B cell (primary cell): ENCODE data around the gene SCAND1. TPM values are rescaled to one million over a fixed set of nuclear protein-coding genes. Genes with fewer than 3 reads are reported as not detected.

ENCODE experiments used
- ATAC-seq: fragments of 200-7000 bp; cut with Tn5 transposase; one replicate; pipeline ENCODE4 v1.10.0; 2021; ENCODE audit warnings: low read depth, mild to moderate bottlenecking, moderate number of reproducible peaks, moderate library complexity
- CTCF ChIA-PET: fragments of 350-600 bp; sonication (Branson Sonifier 250); formaldehyde crosslinking; loops from one replicate; lab custom pipeline; 2021; ENCODE audit warnings: antibody characterized with exemption, inconsistent platforms; lab: Charles Lee
- POLR2A ChIA-PET: fragments of 350-600 bp; sonication (Branson Sonifier 250); formaldehyde crosslinking; loops from one replicate; lab custom pipeline; 2021; ENCODE audit warnings: antibody characterized with exemption; lab: Charles Lee
- DNase-seq: peaks from one replicate; pipeline ENCODE4 v3.0.0; 2013
- H2AFZ ChIP-seq: 2 replicates; pipeline ENCODE4 v1.6.1; 2012; ENCODE audit warnings: mild to moderate bottlenecking, low read depth, low read length; ENCODE audit not compliant: insufficient read depth, poor library complexity, severe bottlenecking
- H3K27ac ChIP-seq, 2 donors: 1 replicate in 1 of 2; 2 replicates in 1 of 2; pipeline ENCODE4 v1.5.1; 2012 to 2013; ENCODE audit warnings: low read length in 2 of 2, mild to moderate bottlenecking in 2 of 2, moderate library complexity in 1 of 2
- H3K27me3 ChIP-seq, 4 experiments: fragments of 200-600 bp in 1 of 4; sonication (generic) in 1 of 4; replicated peaks in 1 of 4; 1 replicate in 2 of 4; 2 replicates in 2 of 4; pipeline versions ENCODE4 v1.6.1 to v1.7.0; 2013 to 2016; ENCODE audit warnings: low read length in 3 of 4, mild to moderate bottlenecking in 2 of 4, mixed read lengths in 1 of 4, moderate library complexity in 1 of 4; ENCODE audit not compliant: insufficient read depth in 4 of 4, control insufficient read depth in 3 of 4; ENCODE audit errors: control extremely low read depth in 1 of 4
- H3K36me3 ChIP-seq, 2 experiments: replicated peaks in 1 of 2; 1 replicate in 1 of 2; 2 replicates in 1 of 2; pipeline versions ENCODE4 v1.6.1 to v1.7.1; 2013; ENCODE audit warnings: low read length in 1 of 2; ENCODE audit not compliant: insufficient read depth in 2 of 2, control insufficient read depth in 1 of 2; ENCODE audit errors: control extremely low read depth in 1 of 2, extremely low read depth in 1 of 2
- H3K4me1 ChIP-seq, 2 donors: fragments of 200-600 bp in 1 of 2; sonication (generic) in 1 of 2; 1 replicate in 1 of 2; 2 replicates in 1 of 2; pipeline versions ENCODE4 v1.5.1 to v1.6.1; 2013 to 2017; ENCODE audit warnings: low read length in 2 of 2; ENCODE audit not compliant: control insufficient read depth in 2 of 2, insufficient read depth in 2 of 2
- H3K4me2 ChIP-seq: replicated peaks from 2 replicates; pipeline ENCODE3; 2012; ENCODE audit warnings: mild to moderate bottlenecking, low read depth, low read length; ENCODE audit not compliant: poor library complexity, severe bottlenecking
- H3K4me3 ChIP-seq, 5 experiments: fragments of 200-600 bp in 1 of 5; sonication (generic) in 1 of 5; 1 replicate in 3 of 5; 2 replicates in 2 of 5; pipeline versions ENCODE4 v1.5.1 to v1.7.0; 2011 to 2016; ENCODE audit warnings: low read length in 4 of 5, mild to moderate bottlenecking in 4 of 5, low read depth in 2 of 5, control low read depth in 1 of 5, moderate library complexity in 1 of 5; ENCODE audit not compliant: insufficient read depth in 1 of 5; ENCODE audit errors: control extremely low read depth in 1 of 5, extremely low read depth in 1 of 5
- H3K79me2 ChIP-seq: fragments of 200-600 bp; sonication (generic); one replicate; pipeline ENCODE4 v1.6.0; 2016; ENCODE audit warnings: low read length; ENCODE audit not compliant: control insufficient read depth, insufficient read depth
- H3K9ac ChIP-seq: fragments of 200-600 bp; sonication (generic); 2 replicates; pipeline ENCODE4 v1.6.1; 2017; ENCODE audit warnings: mild to moderate bottlenecking, low read length, moderate library complexity
- H3K9me3 ChIP-seq, 3 donors: one replicate each; pipeline versions ENCODE4 v1.6.1 to v1.7.1; 2013; ENCODE audit warnings: low read length in 2 of 3; ENCODE audit not compliant: control insufficient read depth in 2 of 3, insufficient read depth in 1 of 3; ENCODE audit errors: control extremely low read depth in 1 of 3
- H4K20me1 ChIP-seq: 2 replicates; pipeline ENCODE4 v1.6.0; 2012; ENCODE audit warnings: mild to moderate bottlenecking, low read length; ENCODE audit not compliant: insufficient read depth, control insufficient read depth, poor library complexity, severe bottlenecking
- H3K27ac Mint-ChIP-seq: one replicate; pipeline ENCODE4 v1.8.0; 2021; ENCODE audit warnings: mixed read lengths
- H3K27me3 Mint-ChIP-seq: one replicate; pipeline ENCODE4 v1.8.0; 2021; ENCODE audit warnings: mixed read lengths
- H3K4me1 Mint-ChIP-seq: one replicate; pipeline ENCODE4 v1.8.0; 2021; ENCODE audit warnings: mixed read lengths
- H3K4me3 Mint-ChIP-seq: one replicate; pipeline ENCODE4 v1.8.0; 2021; ENCODE audit warnings: mixed read lengths
- H3K9me3 Mint-ChIP-seq: one replicate; pipeline ENCODE4 v1.8.0; 2022; ENCODE audit warnings: mixed read lengths; ENCODE audit not compliant: insufficient read depth
- EZH2 ChIP-seq: IDR thresholded peaks from 2 replicates; pipeline ENCODE4 v1.6.1; 2012; ENCODE audit warnings: borderline replicate concordance, low read depth, mild to moderate bottlenecking, moderate library complexity, low read length; ENCODE audit not compliant: insufficient read depth, poor library complexity, severe bottlenecking
- WGBS: methylation state at CpG from one replicate; pipeline ENCODE4 v1.1.5; 2013; ENCODE audit warnings: missing lambda C conversion rate; ENCODE audit not compliant: insufficient coverage; 5-methylcytosine and 5-hydroxymethylcytosine counted together
- intact Hi-C: fragments of 100-400 bp; cut with micrococcal nuclease; formaldehyde crosslinking; loops from one replicate; pipeline ENCODE4 v1.10.0; 2022
- polyA plus RNA-seq: library from polyadenylated mRNA; depleted of rRNA; stranded (reverse); fragments of >200 nt; gene quantifications from 2 replicates; pipeline ENCODE4 v1.2.3, GENCODE V29; 2012
- total RNA-seq, 2 donors: library from RNA; stranded (reverse); fragments of 120-200 nt in 1 of 2; gene quantifications; 1 replicate in 1 of 2; 2 replicates in 1 of 2; pipeline versions ENCODE4 v1.2.3 to v1.2.4, GENCODE V29; 2013 to 2022
- TF ChIP-seq, protein P1 (sequence below): fragments of 200-600 bp; IDR thresholded peaks from one replicate; pipeline ENCODE4 v1.8.0; 2022; ENCODE audit warnings: antibody characterized with exemption, mild to moderate bottlenecking

The SCAND1 gene
- total and polyA plus RNA-seq, 2 donors (not counting 1 experiment from before 2014, with no cell fraction given), result 42.0 to 102 TPM

DNA sequence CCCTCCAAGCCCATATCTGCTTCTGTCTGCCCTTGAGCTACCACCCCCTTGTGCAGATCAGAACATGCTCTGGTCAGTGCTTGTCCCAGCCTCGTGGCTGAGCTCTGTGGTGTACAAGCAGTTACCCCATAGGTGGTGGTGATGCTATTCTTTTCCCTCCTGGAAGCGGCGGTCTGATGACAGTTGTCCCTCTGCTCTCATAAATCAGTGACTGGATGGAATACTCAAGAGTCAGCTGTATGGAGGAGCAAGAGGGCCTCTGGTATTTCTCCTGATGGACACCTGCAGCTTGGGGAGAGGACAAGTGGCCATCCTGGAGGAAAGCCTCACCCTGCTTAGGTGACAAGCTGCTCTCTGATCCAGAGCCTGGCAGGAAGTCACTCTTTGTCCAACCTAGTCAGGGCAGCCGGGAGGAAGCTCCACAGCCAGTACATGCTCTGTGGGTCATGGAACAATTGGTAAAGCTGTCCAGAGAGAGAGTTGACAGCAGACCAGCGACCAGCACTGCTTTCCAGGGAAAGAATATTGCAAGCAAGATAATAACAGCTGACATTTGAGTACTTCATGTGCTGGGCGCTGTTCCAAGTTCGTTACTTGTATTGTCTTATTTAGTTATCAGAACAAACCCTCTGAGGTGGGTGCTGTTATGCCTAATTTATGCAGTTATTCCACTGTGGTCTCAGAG is 47.1 kb downstream of the SCAND1 start:
- ChIA-PET CTCF (no interaction called here), POLR2A (no interaction called here)
- Histone ChIP-seq H3K4me3 (no peak overlapping the region), H3K36me3 (peaks cover 0 to 52% of the 10 kb centered on the region in 2 experiments), H3K27me3 (no peaks in the 10 kb centered on the region), H3K9ac (no peak overlapping the region), H4K20me1 (peaks cover 39% of the 10 kb centered on the region), H3K27ac (no peak overlapping the region), H3K79me2 (peaks cover 39% of the 10 kb centered on the region), H3K9me3 (no peaks in the 10 kb centered on the region), H2AFZ (no peak overlapping the region), H3K4me1 (no peaks in the 10 kb centered on the region), H3K4me2 (no peak overlapping the region)
- intact Hi-C loops, result no loop called here
- H3K27me3 Mint-ChIP-seq, result no peaks in the 10 kb centered on the region
- ATAC-seq (no peak), DNase-seq (no peak)
- TF ChIP-seq, protein P1, sequence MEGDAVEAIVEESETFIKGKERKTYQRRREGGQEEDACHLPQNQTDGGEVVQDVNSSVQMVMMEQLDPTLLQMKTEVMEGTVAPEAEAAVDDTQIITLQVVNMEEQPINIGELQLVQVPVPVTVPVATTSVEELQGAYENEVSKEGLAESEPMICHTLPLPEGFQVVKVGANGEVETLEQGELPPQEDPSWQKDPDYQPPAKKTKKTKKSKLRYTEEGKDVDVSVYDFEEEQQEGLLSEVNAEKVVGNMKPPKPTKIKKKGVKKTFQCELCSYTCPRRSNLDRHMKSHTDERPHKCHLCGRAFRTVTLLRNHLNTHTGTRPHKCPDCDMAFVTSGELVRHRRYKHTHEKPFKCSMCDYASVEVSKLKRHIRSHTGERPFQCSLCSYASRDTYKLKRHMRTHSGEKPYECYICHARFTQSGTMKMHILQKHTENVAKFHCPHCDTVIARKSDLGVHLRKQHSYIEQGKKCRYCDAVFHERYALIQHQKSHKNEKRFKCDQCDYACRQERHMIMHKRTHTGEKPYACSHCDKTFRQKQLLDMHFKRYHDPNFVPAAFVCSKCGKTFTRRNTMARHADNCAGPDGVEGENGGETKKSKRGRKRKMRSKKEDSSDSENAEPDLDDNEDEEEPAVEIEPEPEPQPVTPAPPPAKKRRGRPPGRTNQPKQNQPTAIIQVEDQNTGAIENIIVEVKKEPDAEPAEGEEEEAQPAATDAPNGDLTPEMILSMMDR, result no peak
- TF ChIP-seq EZH2, result no peak
- H3K9me3 Mint-ChIP-seq, result no peaks in the 10 kb centered on the region
- H3K4me3 Mint-ChIP-seq, result no peak overlapping the region
- H3K27ac Mint-ChIP-seq, result no peak overlapping the region
- 94% methylated on average over 5 of the region's 7 CpGs for WGBS
- H3K4me1 Mint-ChIP-seq, result no peaks in the 10 kb centered on the region

GRCh38 chr20:35904982-35905663 is 49.2 kb downstream of the SCAND1 start:
- H3K27me3 Mint-ChIP-seq, result no peaks in the 10 kb centered on the region
- peaks cover 1 to 57% of the 10 kb centered on the region in 2 experiments for H3K36me3 ChIP-seq
- H3K4me2 ChIP-seq, result no peak overlapping the region
- intact Hi-C loops, result no loop called here
- no peaks in the 10 kb centered on the region for H3K9me3 Mint-ChIP-seq
- no peaks in the 10 kb centered on the region for H3K4me1 ChIP-seq
- no peaks in the 10 kb centered on the region for H3K27me3 ChIP-seq
- ChIA-PET CTCF (no interaction called here), POLR2A (interaction anchor here (0.7 kb wide), 1 partner anchor 49 kb away, joined by 4 read pairs; no protein-coding TSS in a partner anchor)
- peaks cover 52% of the 10 kb centered on the region for H3K79me2 ChIP-seq
- H3K27ac Mint-ChIP-seq, result no peak overlapping the region
- no peak overlapping the region for H3K9ac ChIP-seq
- no peak for DNase-seq
- H3K4me1 Mint-ChIP-seq, result no peaks in the 10 kb centered on the region
- no peaks in the 10 kb centered on the region for H3K9me3 ChIP-seq
- peaks cover 39% of the 10 kb centered on the region for H4K20me1 ChIP-seq
- no peak overlapping the region for H2AFZ ChIP-seq
- H3K4me3 Mint-ChIP-seq, result no peak overlapping the region
- WGBS, result 94% methylated on average over 4 of the region's 4 CpGs
- no peak overlapping the region for H3K4me3 ChIP-seq
- no peak for TF ChIP-seq EZH2
- TF ChIP-seq, protein P1, result no peak
- no peak for ATAC-seq
- H3K27ac ChIP-seq, result no peak overlapping the region
